ENCODE results near the gene ATRN.

- TF ChIP-seq ATF3 (IDR thresholded peaks at IDR 0.05; ENCODE audit: insufficient read depth, low read depth, low read length) = no peak
- no peak for TF ChIP-seq PHF8 (conservative IDR thresholded peaks at IDR 0.05; ENCODE audit: low read depth, low read length)
- no peak for TF ChIP-seq MAX (IDR thresholded peaks at IDR 0.05)
- no peak for TF ChIP-seq POLR2AphosphoS5 (IDR thresholded peaks at IDR 0.05; ENCODE audit: low read depth, low read length)
- no peak for TF ChIP-seq USF2 (IDR thresholded peaks at IDR 0.05; ENCODE audit: low read length)
- TF ChIP-seq BRCA1 (IDR thresholded peaks at IDR 0.05; ENCODE audit: low read depth, low read length) = no peak
- TF ChIP-seq CTCF (IDR thresholded peaks at IDR 0.05; ENCODE audit: control extremely low read depth in 1 of 3, insufficient read depth in 1 of 3, low read depth in 1 of 3, low read length in 3 of 3) = no peak
- TF ChIP-seq POLR2A (IDR thresholded peaks at IDR 0.05; ENCODE audit: control extremely low read depth in 1 of 2, low read depth in 2 of 2, low read length in 2 of 2) = no peak
These were observed 88.8 kb downstream of the ATRN start for GRCh38 chr20:3559637-3560036.

Data from H1 (cell line).